Measurements from ENCODE around the gene MRPL48.
"Not testable (repeated sequence)": the region's sequence is repeated elsewhere in the genome, so short reads cannot be mapped to it uniquely, and the experiment has no call there.

The MRPL48 gene

GRCh38 chr11:73783483-73784020 lies 4.1 kb upstream of the MRPL48 start:
- Histone ChIP-seq H3K27me3 (ENCODE audit: control insufficient read depth, insufficient read depth, low read length) (no peaks in the 10 kb centered on the region), H3K4me1 (ENCODE audit: control insufficient read depth, insufficient read depth, low read length) (peaks cover 8% of the 10 kb centered on the region), H3K4me3 (ENCODE audit: low read depth, low read length) (no peak overlapping the region), H3K36me3 (ENCODE audit: control insufficient read depth, insufficient read depth, low read length) (no peaks in the 10 kb centered on the region), H3K9ac (ENCODE audit: low read depth, low read length) (no peak overlapping the region), H3K9me3 (ENCODE audit: control insufficient read depth, insufficient read depth, low read length) (no peaks in the 10 kb centered on the region)

GRCh38 chr11:73784080-73784634 lies 3.5 kb upstream of the MRPL48 start:
- no peak overlapping the region for H3K4me3 ChIP-seq (ENCODE audit: low read depth, low read length)

GRCh38 chr11:73784734-73785133 lies 2.9 kb upstream of the MRPL48 start:
- H3K9me3 ChIP-seq (ENCODE audit: control insufficient read depth, insufficient read depth, low read length): no peaks in the 10 kb centered on the region
- H3K4me3 ChIP-seq (ENCODE audit: low read depth, low read length): no peak overlapping the region
- peaks cover 10% of the 10 kb centered on the region for H3K4me1 ChIP-seq (ENCODE audit: control insufficient read depth, insufficient read depth, low read length)
- no peaks in the 10 kb centered on the region for H3K36me3 ChIP-seq (ENCODE audit: control insufficient read depth, insufficient read depth, low read length)
- H3K9ac ChIP-seq (ENCODE audit: low read depth, low read length): no peak overlapping the region
- no peaks in the 10 kb centered on the region for H3K27me3 ChIP-seq (ENCODE audit: control insufficient read depth, insufficient read depth, low read length)

More at GRCh38 chr11:73784080-73784634, 3.5 kb upstream of the MRPL48 start:
- H3K36me3 ChIP-seq (ENCODE audit: control insufficient read depth, insufficient read depth, low read length): no peaks in the 10 kb centered on the region
- H3K27me3 ChIP-seq (ENCODE audit: control insufficient read depth, insufficient read depth, low read length): no peaks in the 10 kb centered on the region
- H3K4me1 ChIP-seq (ENCODE audit: control insufficient read depth, insufficient read depth, low read length): peaks cover 10% of the 10 kb centered on the region
- no peak overlapping the region for H3K9ac ChIP-seq (ENCODE audit: low read depth, low read length)
- H3K9me3 ChIP-seq (ENCODE audit: control insufficient read depth, insufficient read depth, low read length): no peaks in the 10 kb centered on the region

- H3K4me3 ChIP-seq (ENCODE audit: low read depth, low read length); H3K27me3 ChIP-seq (ENCODE audit: control insufficient read depth, insufficient read depth, low read length); H3K36me3 ChIP-seq (ENCODE audit: control insufficient read depth, insufficient read depth, low read length); H3K9ac ChIP-seq (ENCODE audit: low read depth, low read length); H3K9me3 ChIP-seq (ENCODE audit: control insufficient read depth, insufficient read depth, low read length): not testable (repeated sequence)
- peaks cover 10% of the 10 kb centered on the region for H3K4me1 ChIP-seq (ENCODE audit: control insufficient read depth, insufficient read depth, low read length)
Observed at GRCh38 chr11:73785467-73785866, 2.2 kb upstream of the MRPL48 start.

- Histone ChIP-seq H3K9me3 (ENCODE audit: control insufficient read depth, insufficient read depth, low read length) (no peaks in the 10 kb centered on the region), H3K4me3 (ENCODE audit: low read depth, low read length) (peak overlapping the region; percentile 97), H3K9ac (ENCODE audit: low read depth, low read length) (peak overlapping the region; percentile 99), H3K4me1 (ENCODE audit: control insufficient read depth, insufficient read depth, low read length) (peaks cover 10% of the 10 kb centered on the region), H3K36me3 (ENCODE audit: control insufficient read depth, insufficient read depth, low read length) (no peaks in the 10 kb centered on the region), H3K27me3 (ENCODE audit: control insufficient read depth, insufficient read depth, low read length) (no peaks in the 10 kb centered on the region)
Observed at GRCh38 chr11:73787051-73787642, 527 bp upstream of the MRPL48 start.

- Histone ChIP-seq H3K4me1 (ENCODE audit: control insufficient read depth, insufficient read depth, low read length) (peaks cover 6% of the 10 kb centered on the region), H3K9me3 (ENCODE audit: control insufficient read depth, insufficient read depth, low read length) (no peaks in the 10 kb centered on the region), H3K36me3 (ENCODE audit: control insufficient read depth, insufficient read depth, low read length) (no peaks in the 10 kb centered on the region), H3K4me3 (ENCODE audit: low read depth, low read length) (no peak overlapping the region), H3K27me3 (ENCODE audit: control insufficient read depth, insufficient read depth, low read length) (no peaks in the 10 kb centered on the region), H3K9ac (ENCODE audit: low read depth, low read length) (no peak overlapping the region)
Observed at GRCh38 chr11:73789279-73789670, 1.6 kb downstream of the MRPL48 start.

- Histone ChIP-seq H3K27me3 (ENCODE audit: control insufficient read depth, insufficient read depth, low read length) (no peaks in the 10 kb centered on the region), H3K9me3 (ENCODE audit: control insufficient read depth, insufficient read depth, low read length) (no peaks in the 10 kb centered on the region), H3K9ac (ENCODE audit: low read depth, low read length) (no peak overlapping the region), H3K36me3 (ENCODE audit: control insufficient read depth, insufficient read depth, low read length) (peaks cover 7% of the 10 kb centered on the region), H3K4me3 (ENCODE audit: low read depth, low read length) (no peak overlapping the region), H3K4me1 (ENCODE audit: control insufficient read depth, insufficient read depth, low read length) (peaks cover 2% of the 10 kb centered on the region)
Observed at GRCh38 chr11:73792584-73792983, 4.9 kb downstream of the MRPL48 start.

- H3K4me3 ChIP-seq (ENCODE audit: low read depth, low read length): no peak overlapping the region
- no peaks in the 10 kb centered on the region for H3K27me3 ChIP-seq (ENCODE audit: control insufficient read depth, insufficient read depth, low read length)
- no peaks in the 10 kb centered on the region for H3K9me3 ChIP-seq (ENCODE audit: control insufficient read depth, insufficient read depth, low read length)
- H3K36me3 ChIP-seq (ENCODE audit: control insufficient read depth, insufficient read depth, low read length): peaks cover 8% of the 10 kb centered on the region
- no peaks in the 10 kb centered on the region for H3K4me1 ChIP-seq (ENCODE audit: control insufficient read depth, insufficient read depth, low read length)
- H3K9ac ChIP-seq (ENCODE audit: low read depth, low read length): no peak overlapping the region
Observed at GRCh38 chr11:73795925-73796632, 8.4 kb downstream of the MRPL48 start.

GRCh38 chr11:73797457-73797856 lies 9.8 kb downstream of the MRPL48 start:
- no peaks in the 10 kb centered on the region for H3K9me3 ChIP-seq (ENCODE audit: control insufficient read depth, insufficient read depth, low read length)
- H3K9ac ChIP-seq (ENCODE audit: low read depth, low read length): no peak overlapping the region
- H3K27me3 ChIP-seq (ENCODE audit: control insufficient read depth, insufficient read depth, low read length): no peaks in the 10 kb centered on the region
- peaks cover 8% of the 10 kb centered on the region for H3K36me3 ChIP-seq (ENCODE audit: control insufficient read depth, insufficient read depth, low read length)
- no peak overlapping the region for H3K4me3 ChIP-seq (ENCODE audit: low read depth, low read length)
- H3K4me1 ChIP-seq (ENCODE audit: control insufficient read depth, insufficient read depth, low read length): no peaks in the 10 kb centered on the region

GRCh38 chr11:73800276-73800806 lies 12.7 kb downstream of the MRPL48 start:
- Histone ChIP-seq H3K4me3 (ENCODE audit: low read depth, low read length) (no peak overlapping the region), H3K27me3 (ENCODE audit: control insufficient read depth, insufficient read depth, low read length) (no peaks in the 10 kb centered on the region), H3K9me3 (ENCODE audit: control insufficient read depth, insufficient read depth, low read length) (no peaks in the 10 kb centered on the region), H3K36me3 (ENCODE audit: control insufficient read depth, insufficient read depth, low read length) (peaks cover 8% of the 10 kb centered on the region), H3K4me1 (ENCODE audit: control insufficient read depth, insufficient read depth, low read length) (no peaks in the 10 kb centered on the region), H3K9ac (ENCODE audit: low read depth, low read length) (no peak overlapping the region)

GRCh38 chr11:73801136-73801535 lies 13.5 kb downstream of the MRPL48 start:
- Histone ChIP-seq H3K9ac (ENCODE audit: low read depth, low read length) (no peak overlapping the region), H3K27me3 (ENCODE audit: control insufficient read depth, insufficient read depth, low read length) (no peaks in the 10 kb centered on the region), H3K4me1 (ENCODE audit: control insufficient read depth, insufficient read depth, low read length) (no peaks in the 10 kb centered on the region), H3K36me3 (ENCODE audit: control insufficient read depth, insufficient read depth, low read length) (peaks cover 8% of the 10 kb centered on the region), H3K4me3 (ENCODE audit: low read depth, low read length) (no peak overlapping the region), H3K9me3 (ENCODE audit: control insufficient read depth, insufficient read depth, low read length) (no peaks in the 10 kb centered on the region)

GRCh38 chr11:73804712-73805111 lies 17.0 kb downstream of the MRPL48 start:
- Histone ChIP-seq H3K9ac (ENCODE audit: low read depth, low read length) (no peak overlapping the region), H3K9me3 (ENCODE audit: control insufficient read depth, insufficient read depth, low read length) (no peaks in the 10 kb centered on the region), H3K36me3 (ENCODE audit: control insufficient read depth, insufficient read depth, low read length) (no peaks in the 10 kb centered on the region), H3K4me3 (ENCODE audit: low read depth, low read length) (no peak overlapping the region), H3K4me1 (ENCODE audit: control insufficient read depth, insufficient read depth, low read length) (no peaks in the 10 kb centered on the region), H3K27me3 (ENCODE audit: control insufficient read depth, insufficient read depth, low read length) (no peaks in the 10 kb centered on the region)

Data from iPS-15b (cell line).